GM23248 (cell line): Measurements from ENCODE around the gene RBPJ.

Source experiments
- EZH2 ChIP-seq: fragments of 200-600 bp; sonication (generic); IDR thresholded peaks from 2 replicates; pipeline ENCODE4 v1.6.1; 2018; ENCODE audit warnings: antibody characterized with exemption, mild to moderate bottlenecking; ENCODE audit not compliant: insufficient read depth, poor library complexity, severe bottlenecking
- EZH2phosphoT487 ChIP-seq: fragments of 200-600 bp; sonication (generic); IDR thresholded peaks from 2 replicates; pipeline ENCODE4 v1.6.1; 2018; ENCODE audit warnings: antibody characterized with exemption, moderate library complexity, mild to moderate bottlenecking, low read depth; ENCODE audit not compliant: insufficient read depth

DNA sequence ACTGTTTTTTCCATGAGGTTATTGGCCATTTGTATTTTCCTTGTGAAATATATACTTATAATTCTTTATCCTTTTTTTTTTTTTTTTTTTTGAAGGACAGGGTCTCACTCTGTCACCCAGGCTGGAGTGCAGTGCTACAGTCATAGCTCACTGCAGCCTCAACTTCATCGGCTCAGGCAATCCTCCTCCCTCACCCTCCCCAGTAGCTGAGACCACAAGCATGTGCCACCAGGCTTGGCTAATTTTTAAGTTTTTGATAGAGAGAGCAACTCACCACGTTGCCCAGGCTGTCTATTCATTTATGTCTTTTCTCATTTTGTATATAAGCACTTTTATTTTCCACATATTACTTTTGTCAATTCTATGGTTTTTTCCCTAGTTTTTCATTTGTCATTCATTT lies 16.8 kb downstream of the RBPJ start:
- TF ChIP-seq EZH2 (no peak), EZH2phosphoT487 (no peak)
